Dermis blood vessel endothelial cell (primary cell): ENCODE measurements around the gene EML4. TPM values are rescaled to one million over a fixed set of nuclear protein-coding genes. Genes with fewer than 3 reads are reported as not detected.
"Not testable (repeated sequence)": the region's sequence is repeated elsewhere in the genome, so short reads cannot be mapped to it uniquely, and the experiment has no call there.

Experiments used
- DNase-seq: peaks from one replicate; pipeline ENCODE4 v3.0.0; 2010
- total RNA-seq: library from RNA; depleted of rRNA; stranded (reverse); fragments of >200 nt; gene quantifications from 2 replicates; pipeline ENCODE4 v1.2.3, GENCODE V29; 2014

EML4 gene
- total RNA-seq, 1 donor from 2014 or later = 21.6 TPM

DNA sequence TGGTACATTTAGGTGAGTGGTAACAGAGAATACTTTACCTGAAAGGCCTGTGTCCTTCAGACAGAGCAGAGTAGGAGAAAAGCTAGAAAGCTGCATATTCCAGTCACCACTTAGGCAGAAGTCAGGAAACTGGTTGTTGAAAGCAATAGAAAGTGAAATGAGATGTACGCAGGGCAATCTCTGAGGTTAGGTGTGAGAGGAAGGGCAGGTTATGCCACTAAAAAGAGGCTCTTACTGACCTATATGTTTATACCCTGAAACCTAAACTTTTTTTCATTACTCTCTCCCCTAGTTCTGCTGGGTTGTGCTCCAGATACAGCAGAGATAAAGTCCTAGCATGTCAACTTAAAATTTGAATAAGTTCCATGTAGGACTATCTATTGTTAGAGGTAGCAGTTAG, 98.4 kb downstream of the EML4 start:
- no peak for DNase-seq

DNA sequence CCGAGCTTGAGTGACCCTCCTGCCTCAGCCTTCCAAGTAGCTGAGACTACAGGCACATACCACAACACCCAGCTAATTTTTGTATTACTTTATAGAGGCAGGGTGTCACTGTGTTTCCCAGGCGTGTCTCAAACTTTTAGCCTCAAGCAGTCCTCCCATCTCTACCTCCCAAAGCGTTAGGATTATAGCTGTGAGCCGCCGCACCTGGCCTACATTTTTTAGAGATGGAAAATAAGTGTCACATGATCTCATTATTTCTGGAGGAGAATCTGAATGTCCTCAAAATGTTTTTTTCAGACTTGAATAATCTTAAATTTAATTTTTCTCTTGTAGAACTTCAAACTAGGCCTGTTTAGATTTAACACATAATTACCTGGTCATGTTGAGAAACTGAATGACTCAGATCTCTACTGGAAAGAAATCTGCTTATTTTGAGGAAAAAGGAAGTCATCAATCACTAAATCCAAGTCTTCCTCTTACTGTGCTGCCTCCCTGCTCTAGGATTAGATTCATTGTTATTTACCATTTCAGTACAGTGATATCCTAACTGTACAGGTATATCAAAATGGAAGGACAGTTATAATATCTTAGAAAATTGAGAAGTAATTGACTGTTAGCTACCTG, 99.5 kb downstream of the EML4 start:
- peak; percentile 24 for DNase-seq

DNA sequence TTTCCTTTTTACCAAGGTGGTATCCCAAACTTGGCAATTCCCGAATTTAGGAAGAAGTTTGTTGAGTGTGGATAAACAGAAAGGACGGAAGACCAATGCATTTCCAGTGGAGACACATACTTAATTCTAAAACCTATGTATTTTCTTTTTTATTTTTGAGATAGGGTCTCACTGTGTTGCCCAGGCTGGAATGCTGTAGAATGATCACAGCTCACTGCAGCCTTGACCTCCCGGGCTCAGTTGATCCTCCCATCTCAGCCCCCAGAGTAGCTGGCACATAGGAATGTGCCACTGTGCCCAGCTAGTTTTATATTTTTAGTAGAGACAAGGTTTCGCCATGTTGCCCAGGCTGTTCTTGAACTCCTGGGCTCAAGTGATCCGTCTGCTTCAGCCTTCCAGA, 101.6 kb downstream of the EML4 start:
- DNase-seq = no peak

DNA sequence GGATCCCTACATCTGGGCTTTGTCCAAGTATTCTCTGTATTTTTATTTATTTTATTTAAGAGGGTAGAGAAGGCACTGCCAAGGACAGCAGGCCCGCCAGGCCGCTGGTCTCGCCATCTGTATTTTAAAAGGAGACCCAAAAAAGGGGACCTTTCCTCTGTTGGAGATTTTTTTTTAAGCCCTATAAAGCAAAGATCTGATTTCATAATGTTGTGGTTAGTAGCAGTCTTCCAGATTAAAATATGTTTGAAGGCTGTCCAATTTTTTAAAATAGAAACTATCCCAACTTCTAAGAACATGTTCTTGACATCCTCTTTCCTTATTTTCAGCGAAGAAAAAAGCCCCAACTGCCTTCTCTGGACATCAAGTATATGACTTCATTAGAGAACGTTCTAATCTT, 102.1 kb downstream of the EML4 start:
- not testable (repeated sequence) for DNase-seq

DNA sequence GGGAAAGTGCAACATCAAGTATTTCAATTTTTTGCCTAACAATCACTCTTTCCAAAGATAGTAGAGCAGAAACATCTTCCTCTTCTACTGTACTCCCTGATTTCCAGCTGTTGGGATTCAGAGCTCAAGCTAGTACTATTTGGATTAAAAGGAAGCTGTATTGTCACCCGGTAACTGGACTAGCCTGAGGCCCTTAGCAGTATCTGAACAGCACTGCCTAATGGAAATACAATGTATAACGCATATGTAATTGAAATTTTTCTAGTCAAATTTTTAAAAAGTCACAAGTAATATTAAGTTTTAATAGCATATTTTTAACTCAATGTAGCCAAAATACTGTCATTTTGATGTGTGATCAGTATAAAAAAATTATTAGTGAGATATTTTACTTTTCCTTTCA, 105.7 kb downstream of the EML4 start:
- DNase-seq = no peak

DNA sequence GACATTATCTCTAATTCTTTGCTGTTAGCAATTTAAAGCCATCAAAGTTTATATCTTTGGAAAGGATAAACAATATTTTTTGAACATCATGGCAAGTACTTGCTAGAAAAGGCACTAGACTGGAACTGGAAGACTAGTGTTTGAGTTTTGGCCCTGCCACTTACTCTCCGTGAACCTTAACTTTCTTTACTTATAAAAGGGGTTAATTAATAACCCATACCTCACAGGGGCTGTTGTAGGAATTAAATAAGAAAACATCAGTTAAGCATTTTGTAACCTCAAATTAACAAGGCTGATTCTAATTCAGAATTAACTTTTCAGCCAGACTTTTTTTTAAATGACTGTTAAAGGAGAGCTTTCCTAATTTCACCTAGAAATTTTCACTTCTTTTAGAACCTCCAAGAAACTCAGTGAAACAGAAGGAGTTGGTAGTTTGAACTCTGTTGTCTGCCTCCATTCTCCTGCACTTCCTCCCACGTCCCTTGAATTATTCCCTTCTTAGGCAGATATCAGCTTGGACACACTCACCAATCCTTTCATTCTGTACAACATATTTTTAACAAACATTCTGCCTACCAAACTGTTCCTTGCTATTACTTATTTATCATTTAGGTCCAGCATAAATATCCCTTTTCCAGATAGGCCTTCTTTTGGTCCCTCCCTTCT, 112.4 kb downstream of the EML4 start:
- no peak for DNase-seq

DNA sequence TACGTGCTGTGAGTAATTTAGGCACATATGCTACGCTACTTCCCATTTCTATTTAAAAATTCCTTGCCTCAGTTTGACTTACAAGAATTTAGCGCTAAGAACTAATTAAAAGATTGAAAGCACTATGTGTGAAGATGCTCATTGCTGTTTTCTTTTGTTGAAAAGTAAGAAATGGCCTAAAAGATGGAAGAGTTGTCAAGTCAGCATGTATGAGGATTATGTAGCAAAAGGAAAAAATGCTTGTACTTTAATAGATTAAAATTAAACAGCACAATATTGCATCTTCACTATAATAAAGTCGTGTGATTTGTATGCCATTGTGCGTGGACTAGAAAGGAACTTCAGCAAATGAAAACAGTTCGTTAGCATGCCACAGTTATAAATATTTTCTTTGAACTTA, 114.9 kb downstream of the EML4 start:
- no peak for DNase-seq

DNA sequence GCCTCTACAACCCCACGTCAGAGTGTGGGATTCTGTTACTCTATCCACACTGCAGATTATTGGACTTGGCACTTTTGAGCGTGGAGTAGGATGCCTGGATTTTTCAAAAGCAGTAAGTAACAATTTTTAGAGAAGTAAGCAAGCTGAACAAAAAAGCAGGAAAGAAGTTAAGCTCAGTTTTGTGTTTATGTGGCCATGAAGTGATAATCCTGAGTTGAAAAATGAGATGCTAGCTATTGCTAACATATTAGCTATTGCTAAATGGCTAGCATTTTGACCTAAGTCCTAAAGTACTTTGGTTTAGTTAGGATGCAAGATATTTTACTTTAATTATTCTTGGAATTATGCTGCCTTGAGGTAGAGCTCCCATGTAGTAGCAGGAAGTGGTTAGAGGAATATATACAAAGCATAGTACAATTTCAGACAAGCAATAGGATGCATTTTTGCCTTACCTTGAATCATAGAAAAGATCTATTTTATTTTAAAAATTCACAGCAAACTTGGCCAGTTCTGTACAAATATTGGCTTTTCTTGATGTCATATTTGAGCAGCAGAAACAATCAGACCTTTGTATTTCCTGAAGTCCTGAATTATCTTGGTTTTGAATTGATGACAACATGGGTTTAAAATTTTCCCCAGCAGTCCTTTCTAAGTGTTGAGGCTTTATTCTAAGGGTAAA, 117.3 kb downstream of the EML4 start:
- no peak for DNase-seq

DNA sequence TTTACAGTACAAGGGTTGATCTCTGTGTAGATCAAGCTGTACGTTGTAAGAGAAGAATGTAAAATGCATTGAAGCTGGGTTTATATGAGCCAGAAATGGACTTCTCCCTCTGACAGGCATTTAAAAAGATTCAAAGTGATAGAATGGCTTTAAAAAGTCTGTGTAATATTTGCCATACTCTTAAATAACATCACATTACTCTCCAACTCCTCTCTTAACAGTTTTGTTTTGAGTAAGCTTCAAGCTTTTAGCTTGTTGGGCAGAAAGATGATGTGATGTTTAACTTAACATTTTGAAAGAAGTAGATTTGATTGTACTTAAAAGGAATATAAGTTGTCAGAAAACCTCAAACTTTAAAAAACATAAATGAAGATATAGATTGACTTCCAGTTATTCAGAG, 119.7 kb downstream of the EML4 start:
- DNase-seq = no peak

DNA sequence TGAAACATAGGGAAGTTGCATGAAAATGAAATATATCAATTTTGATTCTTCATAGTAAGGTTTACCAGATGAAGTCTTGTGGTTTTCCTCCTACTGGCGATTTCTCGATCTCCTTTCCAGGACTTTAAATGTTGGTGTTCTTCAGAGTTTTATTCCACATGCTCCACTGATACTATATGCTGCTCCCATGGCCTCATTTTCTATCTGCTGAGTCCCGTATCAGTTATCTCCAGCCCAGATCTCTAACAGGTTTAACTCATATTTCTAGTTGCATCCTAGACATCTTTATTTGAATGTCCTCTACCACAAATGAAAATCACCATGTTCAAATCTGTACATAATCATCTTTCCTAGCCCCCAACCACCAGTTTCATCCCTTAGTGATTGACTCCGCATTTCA, 120.1 kb downstream of the EML4 start:
- no peak for DNase-seq

DNA sequence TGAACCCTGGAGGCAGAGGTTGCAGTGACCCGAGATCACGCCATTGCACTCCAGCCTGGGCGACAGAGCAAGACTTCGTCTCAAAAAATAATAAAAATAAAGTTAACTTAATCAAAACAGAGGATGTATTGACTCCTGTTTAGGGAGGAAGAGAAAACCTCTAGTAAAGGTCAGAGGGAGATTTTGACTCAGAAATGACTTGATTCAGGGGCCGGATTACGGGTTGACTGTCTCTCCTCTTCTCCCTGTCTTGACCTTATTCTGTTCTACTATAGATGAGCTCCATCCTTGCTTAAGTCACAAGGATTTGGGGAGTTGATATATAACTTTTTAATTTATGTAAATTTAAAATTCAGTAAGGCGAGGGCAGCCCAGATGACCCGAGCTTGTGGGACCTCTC, 120.9 kb downstream of the EML4 start:
- DNase-seq = no peak

DNA sequence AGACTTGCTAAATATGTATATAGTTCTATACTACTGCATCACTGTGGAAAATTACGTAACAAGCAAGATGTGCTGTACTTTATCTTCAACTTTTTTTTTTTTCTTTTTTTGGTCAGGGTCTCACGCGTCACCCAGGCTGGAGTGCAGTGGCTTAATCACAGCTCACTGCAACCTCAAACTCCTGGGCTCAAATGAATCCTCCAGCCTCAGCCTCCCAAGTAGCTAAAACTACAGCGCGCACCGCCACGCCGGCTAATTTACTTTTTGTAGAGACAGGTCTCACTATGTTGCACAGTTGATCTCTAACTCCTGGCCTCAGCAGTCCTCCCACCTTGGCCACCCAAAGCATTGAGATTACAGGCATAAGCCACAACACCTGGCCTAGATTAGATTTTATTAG, 123.9 kb downstream of the EML4 start:
- no peak for DNase-seq

DNA sequence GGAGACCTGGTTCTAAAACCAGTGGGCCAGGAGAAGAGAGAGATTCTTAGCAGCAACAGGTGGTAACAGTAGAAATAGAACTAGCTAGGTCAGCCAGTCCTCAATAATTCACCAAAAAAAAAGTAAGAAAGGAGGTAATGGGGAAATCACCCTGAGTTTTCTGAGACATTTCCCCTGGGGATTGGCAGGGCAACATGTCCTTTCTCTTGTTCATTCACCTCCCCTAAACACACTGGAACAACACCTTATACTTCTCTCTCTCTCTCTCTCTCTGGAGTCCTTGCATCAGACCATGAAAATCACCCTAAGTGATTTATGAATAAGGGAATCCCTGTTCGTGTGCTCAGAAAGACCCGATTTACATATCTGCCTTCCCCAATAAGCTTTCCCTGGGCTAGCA, 127.1 kb downstream of the EML4 start:
- DNase-seq = no peak

DNA sequence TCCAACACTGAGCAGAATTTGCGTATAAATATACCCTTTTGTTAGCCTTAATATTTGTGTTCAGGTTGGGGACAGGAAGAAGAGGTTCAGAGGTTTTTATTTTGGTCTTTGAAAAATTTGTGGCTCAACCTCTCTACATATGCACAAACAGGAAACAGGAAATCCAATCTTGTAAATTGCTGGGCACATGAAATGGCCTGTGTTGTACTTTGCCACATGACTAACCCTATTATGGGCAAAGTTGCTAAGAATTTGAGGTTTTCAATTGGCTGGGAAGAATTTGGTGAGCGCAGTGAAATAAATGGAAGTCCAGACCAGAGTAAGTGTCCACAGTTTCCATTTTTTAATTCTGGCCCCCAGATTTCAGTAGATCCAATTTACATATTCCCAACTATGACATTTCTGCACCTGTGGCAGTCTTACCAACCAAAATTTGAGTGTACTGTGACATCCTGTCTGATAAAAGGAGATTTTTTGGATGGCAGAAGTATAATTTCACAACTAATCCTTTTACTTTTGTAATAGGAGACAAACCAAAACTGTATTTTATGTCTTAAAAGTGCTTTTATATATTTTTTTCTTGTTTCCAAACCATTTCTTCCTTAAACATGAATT, 128.3 kb downstream of the EML4 start:
- DNase-seq = peak; percentile 68

DNA sequence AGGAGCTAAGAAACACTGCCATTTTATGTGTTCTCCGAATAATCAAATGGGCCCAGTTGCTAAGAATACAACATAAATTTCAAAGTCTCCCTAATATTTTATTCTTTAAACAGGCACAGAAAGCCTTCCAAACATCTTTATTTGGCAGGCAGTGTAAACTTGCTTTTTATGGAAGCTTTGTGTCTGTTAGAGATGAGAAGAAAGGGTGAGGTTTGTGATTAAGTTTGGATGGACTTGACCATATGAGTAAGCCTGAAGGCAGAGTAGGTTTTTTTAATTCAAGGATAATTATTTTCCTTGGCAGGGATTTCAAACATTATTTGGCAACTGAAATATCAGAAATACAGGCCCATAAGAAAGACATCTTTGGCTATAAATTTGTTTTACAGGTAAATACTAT, 129.0 kb downstream of the EML4 start:
- DNase-seq = no peak

DNA sequence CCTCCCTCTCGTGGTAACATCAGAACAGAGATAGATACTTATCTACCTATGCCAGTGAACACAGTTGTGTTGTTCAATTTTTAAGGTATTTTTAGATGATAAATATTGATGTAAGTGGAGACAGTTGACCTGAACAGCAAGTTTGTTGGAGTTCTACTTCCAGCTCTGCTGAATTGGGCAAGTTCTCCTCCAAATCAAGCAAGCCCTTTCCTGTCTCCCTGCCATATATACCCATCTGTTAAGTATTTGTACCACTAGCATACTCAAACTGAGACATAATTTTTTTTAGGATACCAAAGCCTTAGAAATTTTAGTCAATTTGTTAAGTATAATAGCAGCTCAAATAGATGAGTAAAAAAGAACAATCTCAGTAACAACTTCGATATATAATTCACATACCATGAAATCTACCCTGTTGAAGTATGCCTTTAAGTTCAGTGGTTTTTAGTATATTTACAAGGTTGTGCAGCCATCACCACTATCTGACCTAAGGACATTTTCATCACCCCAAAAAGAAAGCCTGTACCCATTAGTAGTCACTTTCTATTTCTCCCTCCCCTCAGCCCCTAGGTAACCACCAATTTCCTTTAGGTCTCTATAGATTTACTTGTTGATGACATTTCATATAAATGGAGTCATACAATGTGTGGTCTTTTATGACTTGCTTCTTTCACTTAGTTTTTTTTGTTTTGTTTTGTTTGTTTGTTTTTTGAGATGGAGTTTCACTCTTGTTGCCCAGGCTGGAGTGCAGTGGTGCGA, 130.0 kb downstream of the EML4 start:
- no peak for DNase-seq

DNA sequence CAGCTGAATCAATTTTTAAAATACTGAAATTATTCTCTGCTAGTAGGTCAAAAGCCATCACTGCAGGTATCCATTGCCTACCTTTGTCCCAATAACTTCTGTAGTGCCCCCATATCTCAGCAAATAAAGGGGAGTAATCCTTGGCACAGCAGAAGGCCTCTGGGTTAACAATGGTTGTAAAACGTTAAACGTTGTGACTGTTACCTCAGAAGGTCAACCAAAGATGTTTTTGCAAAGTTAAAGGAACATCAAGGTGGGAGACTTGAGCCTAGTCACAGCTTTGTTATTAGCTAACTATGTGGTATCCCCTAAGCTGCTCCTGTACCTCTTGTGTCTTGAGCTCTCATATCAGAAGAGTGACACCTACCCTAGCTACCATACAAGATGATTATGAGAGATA, 131.4 kb downstream of the EML4 start:
- no peak for DNase-seq

DNA sequence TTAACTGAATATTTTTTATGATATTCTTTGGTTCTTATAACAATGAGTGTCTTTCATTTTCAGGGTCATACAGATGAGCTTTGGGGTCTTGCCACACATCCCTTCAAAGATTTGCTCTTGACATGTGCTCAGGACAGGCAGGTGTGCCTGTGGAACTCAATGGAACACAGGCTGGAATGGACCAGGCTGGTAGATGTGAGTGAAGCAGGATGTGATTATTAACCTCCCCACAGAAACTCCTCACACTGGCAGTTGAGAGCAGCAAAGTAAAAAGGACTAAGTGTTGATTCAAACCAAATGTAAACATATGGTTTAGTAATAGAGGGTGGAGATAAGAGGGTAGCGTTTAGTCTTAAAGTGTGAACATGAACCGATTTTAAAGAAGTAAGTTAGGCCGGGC, 134.1 kb downstream of the EML4 start:
- DNase-seq = no peak

DNA sequence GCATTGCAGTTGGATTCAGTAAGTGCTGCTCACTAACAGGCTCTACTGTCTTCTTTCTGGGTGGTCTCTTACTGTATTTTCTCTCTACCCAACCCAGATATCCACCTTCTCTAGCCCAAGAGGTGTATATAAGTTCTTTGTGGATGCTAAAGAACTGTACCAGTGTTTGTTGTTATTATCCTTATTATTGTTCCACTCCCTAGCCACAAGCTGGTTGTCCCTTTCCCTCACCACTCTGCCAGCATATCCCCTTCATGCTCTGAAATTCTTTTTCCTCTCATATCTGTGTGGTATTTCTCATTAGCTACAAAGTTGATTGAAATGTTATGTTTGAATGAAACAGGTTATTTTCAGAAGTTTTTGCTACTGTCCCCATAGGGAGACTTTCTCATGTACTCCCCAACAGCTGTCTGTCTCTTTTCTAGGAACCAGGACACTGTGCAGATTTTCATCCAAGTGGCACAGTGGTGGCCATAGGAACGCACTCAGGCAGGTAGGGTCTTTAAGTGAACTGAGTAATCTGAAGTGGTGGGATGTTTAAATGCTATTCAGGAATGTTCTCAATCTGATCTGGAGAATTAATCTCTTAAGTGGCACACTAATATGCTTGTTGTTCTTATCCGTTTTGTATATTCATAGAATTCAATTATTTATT, 135.0 kb downstream of the EML4 start:
- no peak for DNase-seq

DNA sequence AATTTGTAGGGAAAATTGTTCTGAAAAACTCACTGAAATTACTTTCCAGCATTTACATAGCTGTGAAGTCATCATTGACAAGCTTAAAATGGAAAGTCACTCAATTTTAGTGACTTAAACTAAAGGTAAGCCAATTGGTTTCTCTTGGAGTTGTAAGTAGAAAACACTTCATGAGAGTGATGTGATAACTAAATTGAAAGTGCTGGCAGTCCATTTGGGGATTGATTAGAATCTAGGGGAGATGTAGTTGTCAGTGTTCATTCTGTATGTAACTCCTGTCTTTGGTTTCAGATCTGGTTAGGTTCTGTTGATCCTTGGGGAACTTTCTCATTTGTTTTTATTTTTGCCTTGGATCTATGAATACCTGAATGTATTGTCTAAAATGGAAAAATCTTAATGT, 138.0 kb downstream of the EML4 start:
- DNase-seq = no peak

DNA sequence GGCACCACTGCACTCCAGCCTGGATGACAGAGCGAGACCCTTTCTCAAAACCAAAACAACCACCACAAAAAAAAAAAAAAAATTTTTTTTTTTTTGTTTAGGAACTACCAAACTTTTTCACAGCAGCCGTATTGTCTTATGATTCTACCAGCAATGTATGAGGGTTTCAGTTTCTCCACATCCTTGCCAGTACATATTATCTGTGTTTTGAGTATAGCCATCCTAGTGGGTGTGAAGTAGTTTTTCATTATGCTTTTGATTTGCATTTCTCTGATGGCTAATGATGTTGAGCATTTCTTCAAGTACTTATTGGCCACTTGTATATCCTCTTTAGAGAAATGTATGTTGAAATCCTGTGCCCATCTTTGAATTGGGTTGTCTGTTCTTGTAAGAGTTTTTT, 140.2 kb downstream of the EML4 start:
- DNase-seq = no peak

DNA sequence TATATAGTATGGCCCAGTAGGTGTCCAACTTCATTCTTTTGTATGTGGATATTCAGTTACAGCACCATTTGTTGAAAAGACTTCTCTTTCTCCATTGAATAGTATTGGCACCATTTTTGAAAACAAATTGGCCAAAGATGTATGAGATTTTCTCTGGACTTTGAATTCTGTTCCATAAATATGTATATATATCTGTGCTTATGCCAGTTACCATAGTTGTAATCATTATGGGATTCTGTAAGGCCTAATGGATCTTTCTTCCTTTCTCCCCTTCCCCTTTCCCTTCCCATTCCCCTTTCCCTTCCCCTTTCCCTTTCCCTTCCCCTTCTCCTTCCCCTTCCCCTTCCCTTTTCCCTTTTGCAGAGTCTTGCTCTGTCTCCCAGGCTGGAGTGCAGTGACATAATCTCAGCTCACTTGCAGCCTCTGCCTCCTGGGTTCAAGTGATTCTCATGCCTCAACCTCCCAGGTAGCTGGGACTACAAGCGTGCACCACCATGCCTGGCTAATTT, 140.9 kb downstream of the EML4 start:
- DNase-seq = no peak
